ENCODE data around the gene CACNG3.

The CACNG3 gene

DNA sequence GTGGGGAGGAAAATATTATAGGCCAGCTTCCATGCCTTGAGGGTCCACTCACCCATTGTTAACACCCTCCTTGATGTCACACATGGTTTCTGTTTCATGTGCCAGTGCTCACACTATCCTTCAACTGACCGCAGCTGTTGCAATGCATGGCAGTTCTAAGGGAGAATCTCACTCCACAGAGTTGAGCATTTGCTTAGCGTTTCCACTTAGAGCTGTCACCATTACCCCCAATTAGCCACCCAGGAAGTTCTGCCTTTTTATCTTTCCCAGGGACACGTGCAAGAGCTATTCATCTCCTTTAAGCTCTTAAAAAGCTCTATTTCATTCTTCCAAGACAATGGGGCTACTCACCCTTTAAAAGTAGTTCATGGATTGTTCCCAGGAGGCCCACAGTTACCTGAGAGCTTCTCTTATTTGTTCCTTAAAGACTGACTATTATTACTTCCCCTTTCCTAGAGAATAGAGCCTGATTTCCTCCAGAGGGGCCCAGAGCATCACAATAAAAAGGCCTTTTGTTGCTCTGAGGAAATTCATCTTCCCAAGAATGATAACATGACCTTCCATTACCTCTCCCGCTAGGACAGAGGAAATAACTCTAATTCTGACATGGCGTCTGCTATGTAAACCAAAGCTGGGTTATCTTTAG lies 126.8 kb downstream of the CACNG3 start:
- TF ChIP-seq, protein P1, sequence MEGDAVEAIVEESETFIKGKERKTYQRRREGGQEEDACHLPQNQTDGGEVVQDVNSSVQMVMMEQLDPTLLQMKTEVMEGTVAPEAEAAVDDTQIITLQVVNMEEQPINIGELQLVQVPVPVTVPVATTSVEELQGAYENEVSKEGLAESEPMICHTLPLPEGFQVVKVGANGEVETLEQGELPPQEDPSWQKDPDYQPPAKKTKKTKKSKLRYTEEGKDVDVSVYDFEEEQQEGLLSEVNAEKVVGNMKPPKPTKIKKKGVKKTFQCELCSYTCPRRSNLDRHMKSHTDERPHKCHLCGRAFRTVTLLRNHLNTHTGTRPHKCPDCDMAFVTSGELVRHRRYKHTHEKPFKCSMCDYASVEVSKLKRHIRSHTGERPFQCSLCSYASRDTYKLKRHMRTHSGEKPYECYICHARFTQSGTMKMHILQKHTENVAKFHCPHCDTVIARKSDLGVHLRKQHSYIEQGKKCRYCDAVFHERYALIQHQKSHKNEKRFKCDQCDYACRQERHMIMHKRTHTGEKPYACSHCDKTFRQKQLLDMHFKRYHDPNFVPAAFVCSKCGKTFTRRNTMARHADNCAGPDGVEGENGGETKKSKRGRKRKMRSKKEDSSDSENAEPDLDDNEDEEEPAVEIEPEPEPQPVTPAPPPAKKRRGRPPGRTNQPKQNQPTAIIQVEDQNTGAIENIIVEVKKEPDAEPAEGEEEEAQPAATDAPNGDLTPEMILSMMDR (IDR thresholded peaks at IDR 0.05; ENCODE audit: control insufficient read depth, extremely low read depth, insufficient read depth) = no peak
- no peak overlapping the region for H3K4me3 ChIP-seq (ENCODE audit: low read depth, low read length)
- DNase-seq (ENCODE audit: low read depth) = no peak

DNA sequence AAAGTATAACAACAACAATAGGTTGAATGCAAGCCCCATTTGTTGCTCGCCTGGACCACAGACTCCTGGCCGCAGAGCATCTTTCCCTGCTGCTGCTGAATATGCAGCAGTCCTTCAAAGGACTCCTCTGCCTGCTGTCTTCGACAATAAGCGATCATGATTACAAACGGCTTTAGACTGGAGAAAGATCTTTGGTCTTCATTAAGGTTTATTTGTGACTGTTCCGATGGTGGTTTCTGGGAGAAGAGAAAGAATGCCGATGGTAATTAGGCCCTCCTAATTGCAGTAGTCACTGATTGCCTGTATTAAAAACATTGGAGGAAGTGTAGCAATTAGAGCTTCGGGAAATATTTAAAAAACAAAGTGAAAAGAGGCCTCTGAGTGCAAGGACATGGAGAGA lies 138.2 kb downstream of the CACNG3 start:
- TF ChIP-seq, protein P1 (IDR thresholded peaks at IDR 0.05; ENCODE audit: control insufficient read depth, extremely low read depth, insufficient read depth) = no peak
- H3K4me3 ChIP-seq (ENCODE audit: low read depth, low read length) = no peak overlapping the region
- no peak for DNase-seq (ENCODE audit: low read depth)

DNA sequence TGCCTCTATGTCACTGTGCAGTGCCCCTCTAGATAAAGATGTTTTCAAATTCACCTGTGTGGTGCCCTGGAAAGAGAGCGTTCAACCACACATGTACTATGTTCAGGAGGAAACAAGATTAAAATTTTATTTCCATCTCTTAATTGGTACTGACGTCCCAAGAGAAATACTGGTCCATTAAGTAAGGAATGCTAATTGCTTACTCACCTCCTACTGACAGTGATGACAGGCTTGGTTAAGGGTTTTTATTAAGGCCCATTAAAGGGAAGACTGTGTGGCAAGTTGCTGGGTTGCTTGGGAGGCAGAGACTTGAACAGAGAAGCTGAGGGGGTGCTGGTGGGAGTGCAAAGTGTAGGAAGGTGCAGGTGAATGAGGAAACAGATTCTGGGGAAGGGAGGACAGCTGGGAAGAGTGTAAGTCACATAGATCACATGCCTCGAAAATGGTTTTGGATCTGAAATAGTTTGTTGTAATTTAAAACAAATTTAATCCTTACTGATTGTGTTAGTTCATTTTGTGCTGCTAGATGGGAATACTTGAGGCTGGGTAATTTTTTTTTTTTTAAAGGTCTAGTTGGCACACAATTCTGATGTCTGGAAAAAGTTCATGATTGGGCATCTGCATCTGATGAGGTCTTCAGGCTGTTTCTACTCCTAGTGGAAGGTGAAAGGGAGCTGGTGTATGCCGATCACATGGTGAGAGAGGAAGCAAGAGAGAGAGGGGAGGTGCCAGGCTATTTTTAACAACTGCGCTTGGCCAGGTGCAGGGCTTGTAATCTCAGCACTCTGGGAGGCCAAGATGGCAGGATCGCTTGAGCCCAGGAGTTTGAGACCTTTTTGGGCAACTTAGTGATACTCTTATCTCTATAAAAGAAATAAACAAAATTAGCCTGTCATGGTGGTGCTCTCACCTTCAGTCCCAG lies 140.5 kb downstream of the CACNG3 start:
- H3K4me3 ChIP-seq (ENCODE audit: low read depth, low read length) = no peak overlapping the region
- DNase-seq (ENCODE audit: low read depth) = no peak
- TF ChIP-seq, protein P1 (IDR thresholded peaks at IDR 0.05; ENCODE audit: control insufficient read depth, extremely low read depth, insufficient read depth) = no peak

DNA sequence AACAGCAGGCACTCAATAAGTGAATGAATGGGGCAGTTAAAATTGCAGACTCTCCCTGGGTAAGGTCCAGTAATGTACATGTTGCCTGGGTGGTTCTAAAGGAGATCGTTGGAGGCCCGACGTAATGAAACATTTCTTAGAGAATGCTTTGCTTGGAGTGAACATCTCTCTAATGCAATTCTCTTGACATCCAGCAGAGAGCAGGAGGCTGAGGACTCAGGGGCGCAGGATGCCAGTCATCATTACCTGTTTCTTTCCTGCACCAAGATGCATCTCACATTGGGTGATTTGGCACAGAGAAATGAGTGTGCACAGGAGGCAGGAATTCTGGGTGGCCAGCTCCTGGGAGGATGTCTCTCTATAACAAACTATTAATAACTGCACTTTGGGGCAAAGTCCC lies 152.9 kb downstream of the CACNG3 start:
- DNase-seq (ENCODE audit: low read depth) = no peak
- TF ChIP-seq, protein P1 (IDR thresholded peaks at IDR 0.05; ENCODE audit: control insufficient read depth, extremely low read depth, insufficient read depth) = peak; percentile 32; the same call in 1 of the 2 replicates
- no peak overlapping the region for H3K4me3 ChIP-seq (ENCODE audit: low read depth, low read length)
